MCF 10A (cell line): ENCODE data around the gene HEMGN. TPM values are rescaled to one million over a fixed set of nuclear protein-coding genes. Genes with fewer than 3 reads are reported as not detected.

ENCODE experiments used
- BruUV-seq: library from RNA; stranded (reverse); fragments of 400-500 nt; replicated peaks from 2 replicates; lab custom pipeline; 2021; lab: Mats Ljungman, UMichigan
- CTCF ChIA-PET: fragments of 300-600 bp; sonication (Branson Sonifier 250); formaldehyde crosslinking; extraction: SDS; loops from one replicate; lab custom pipeline; 2021; ENCODE audit warnings: antibody characterized with exemption, inconsistent platforms; lab: Yijun Ruan, JAX
- POLR2A ChIA-PET: fragments of 300-600, 350-650 bp; sonication (Branson Sonifier 250); formaldehyde crosslinking; extraction: SDS; loops from one replicate; lab custom pipeline; 2020; ENCODE audit warnings: antibody characterized with exemption, inconsistent platforms; lab: Yijun Ruan, JAX
- DNase-seq: peaks from one replicate; pipeline ENCODE4 v3.0.0-alpha.2; 2018; ENCODE audit not compliant: unreplicated experiment
- H3K27ac Mint-ChIP-seq: one replicate; pipeline ENCODE4 v1.8.0; 2022; ENCODE audit warnings: mild to moderate bottlenecking, low read depth, mixed read lengths; ENCODE audit not compliant: unreplicated experiment
- H3K27me3 Mint-ChIP-seq: one replicate; pipeline ENCODE4 v1.8.0; 2022; ENCODE audit warnings: mixed read lengths; ENCODE audit not compliant: insufficient read depth, unreplicated experiment
- H3K36me3 Mint-ChIP-seq: one replicate; pipeline ENCODE4 v1.8.0; 2022; ENCODE audit warnings: mild to moderate bottlenecking, moderate library complexity, mixed read lengths; ENCODE audit not compliant: insufficient read depth, unreplicated experiment
- H3K4me1 Mint-ChIP-seq: one replicate; pipeline ENCODE4 v1.8.0; 2022; ENCODE audit warnings: mixed read lengths; ENCODE audit not compliant: insufficient read depth, unreplicated experiment
- H3K4me3 Mint-ChIP-seq: one replicate; pipeline ENCODE4 v1.8.0; 2022; ENCODE audit warnings: mild to moderate bottlenecking, moderate library complexity, mixed read lengths; ENCODE audit not compliant: unreplicated experiment
- H3K9me3 Mint-ChIP-seq: one replicate; pipeline ENCODE4 v1.8.0; 2022; ENCODE audit warnings: mixed read lengths; ENCODE audit not compliant: unreplicated experiment
- CTCF ChIP-seq: fragments of 200-600 bp; IDR thresholded peaks from one replicate; pipeline ENCODE4 v1.8.0; 2022; ENCODE audit warnings: antibody characterized with exemption, mild to moderate bottlenecking; ENCODE audit not compliant: unreplicated experiment
- intact Hi-C: fragments of 100-400 bp; cut with micrococcal nuclease; formaldehyde crosslinking; loops from 2 replicates; pipeline ENCODE4 v1.14.1; 2022
- total RNA-seq: library from RNA; stranded (reverse); gene quantifications from 2 replicates; pipeline ENCODE4 v1.2.3, GENCODE V29; 2022

HEMGN gene
- total RNA-seq, 1 experiment from 2014 or later: not detected

DNA sequence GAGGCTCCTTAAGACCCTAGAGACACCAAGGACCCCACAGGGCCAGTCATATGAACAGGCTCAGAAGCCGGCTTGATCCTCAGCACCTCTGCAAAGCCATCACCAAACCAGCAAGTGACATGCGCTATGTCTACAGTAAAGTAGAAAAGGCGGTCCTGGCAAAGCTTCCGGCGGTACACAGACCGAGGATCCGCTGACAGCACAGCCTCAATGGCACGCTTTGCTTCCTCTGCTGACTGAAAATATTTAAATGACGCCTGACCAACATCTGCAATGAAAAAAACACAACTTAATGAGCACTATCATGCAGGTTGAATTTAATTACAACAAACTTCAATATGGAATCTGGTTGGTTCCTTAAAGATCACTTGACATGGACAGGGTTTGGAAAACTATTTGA is 33.2 kb downstream of the HEMGN start:
- ChIA-PET CTCF (interaction anchor here (0.6 to 0.8 kb wide), 3 partner anchors 8 to 193 kb away, joined by 3 read pairs; no protein-coding TSS in a partner anchor), POLR2A (interaction anchor here (0.5 to 1.8 kb wide), 4 partner anchors 17 to 312 kb away, joined by 3 to 6 read pairs (median 4); no protein-coding TSS in a partner anchor)
- Mint-ChIP-seq H3K4me3 (no peak overlapping the region), H3K9me3 (no peaks in the 10 kb centered on the region), H3K36me3 (peaks cover 50% of the 10 kb centered on the region), H3K27me3 (no peaks in the 10 kb centered on the region), H3K27ac (no peak overlapping the region), H3K4me1 (peaks cover 11% of the 10 kb centered on the region)
- BruUV-seq: no TSS peak
- DNase-seq: no peak
- intact Hi-C loops: loop anchor here (5.0 kb wide), 1 partner anchor 272 kb away; the partner anchor contains the start of genes NCBP1 and TSTD2
- TF ChIP-seq CTCF: no peak

DNA sequence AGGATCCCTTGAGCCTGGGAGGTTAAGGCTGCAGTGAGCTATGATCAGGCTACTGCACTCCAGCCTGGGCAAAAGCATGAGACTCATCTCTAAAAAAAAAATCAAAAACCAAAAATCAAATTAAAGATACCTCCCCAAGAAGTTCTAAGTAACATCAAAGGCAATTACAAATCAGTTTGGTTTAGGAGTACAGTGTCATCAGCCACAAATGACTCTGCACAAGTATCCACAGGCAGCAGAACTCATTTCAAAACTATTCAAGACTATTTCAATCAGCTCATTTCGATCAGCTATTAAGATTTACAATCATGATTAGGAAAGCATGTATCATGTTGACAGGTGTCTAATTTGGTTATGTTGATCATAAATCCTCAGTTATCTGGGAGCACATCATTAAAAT is 34.8 kb downstream of the HEMGN start:
- H3K9me3 Mint-ChIP-seq: no peaks in the 10 kb centered on the region
- no peaks in the 10 kb centered on the region for H3K27me3 Mint-ChIP-seq
- ChIA-PET POLR2A (interaction anchor here (0.7 to 1.0 kb wide), 4 partner anchors 14 to 222 kb away, joined by 3 to 4 read pairs (median 4); partner anchors contain the start of gene TRMO), CTCF (interaction anchor here (0.7 to 6.7 kb wide), 11 partner anchors 9 to 198 kb away, joined by 3 to 101 read pairs (median 17); partner anchors contain the start of gene TRMO)
- H3K36me3 Mint-ChIP-seq: peaks cover 41% of the 10 kb centered on the region
- no peak for TF ChIP-seq CTCF
- H3K27ac Mint-ChIP-seq: no peak overlapping the region
- no TSS peak for BruUV-seq
- H3K4me1 Mint-ChIP-seq: peaks cover 11% of the 10 kb centered on the region
- DNase-seq: no peak
- H3K4me3 Mint-ChIP-seq: no peak overlapping the region
- intact Hi-C loops: loop anchor here (5.0 kb wide), 1 partner anchor 271 kb away; the partner anchor contains the start of genes NCBP1 and TSTD2

DNA sequence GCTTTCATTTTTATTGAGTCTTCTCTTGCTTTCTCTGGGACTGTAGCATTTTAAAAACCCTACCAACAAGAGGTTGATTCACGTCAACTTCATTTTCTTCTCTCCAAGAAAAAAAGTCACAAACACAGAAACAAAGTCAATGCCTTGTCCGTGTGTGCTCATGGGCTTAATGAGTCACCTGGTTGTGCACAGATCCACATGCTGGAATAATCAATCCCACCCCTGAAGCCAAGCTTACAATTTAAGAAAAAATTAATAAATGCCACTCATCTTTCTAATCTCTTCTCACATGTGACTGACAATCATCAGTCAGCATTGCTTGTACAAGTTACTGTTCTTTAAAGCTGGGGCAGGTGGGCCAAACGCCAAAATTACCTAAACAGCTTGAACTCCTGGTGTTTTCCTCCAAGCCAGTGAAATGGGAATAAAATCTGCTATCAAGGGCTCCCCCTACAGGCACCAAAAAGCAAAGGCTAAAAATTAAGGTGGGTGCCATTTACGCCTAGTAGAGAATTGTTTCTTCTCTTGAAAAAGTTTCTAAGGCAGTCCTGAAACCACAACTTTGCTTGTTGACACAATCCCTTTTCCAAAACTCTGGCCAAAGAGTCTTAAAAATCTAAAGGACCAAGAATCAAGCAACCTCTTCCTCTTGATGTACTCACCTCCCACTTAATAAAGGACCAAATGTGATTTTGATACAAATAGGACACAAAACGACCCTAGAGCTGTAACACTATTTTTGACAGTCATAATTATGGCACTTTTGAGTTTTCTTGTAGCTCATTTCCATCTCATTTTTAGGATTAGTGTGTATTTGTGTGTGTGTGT is 37.0 kb downstream of the HEMGN start:
- POLR2A ChIA-PET: interaction anchor here (0.8 to 2.1 kb wide), 7 partner anchors 17 to 203 kb away, joined by 3 to 11 read pairs (median 5); partner anchors contain the start of genes TRMO and XPA
- CTCF ChIA-PET: interaction anchor here (0.6 to 6.7 kb wide), 55 partner anchors 9 to 404 kb away, joined by 3 to 101 read pairs (median 4); partner anchors contain the start of genes TRMO and XPA
- Mint-ChIP-seq H3K4me3 (no peak overlapping the region), H3K36me3 (peaks cover 26% of the 10 kb centered on the region), H3K4me1 (peaks cover 5% of the 10 kb centered on the region), H3K27me3 (no peaks in the 10 kb centered on the region), H3K9me3 (no peaks in the 10 kb centered on the region), H3K27ac (no peak overlapping the region)
- peak; percentile 64 for TF ChIP-seq CTCF
- BruUV-seq: no TSS peak
- DNase-seq: peak; percentile 68
- intact Hi-C loops: loop anchor here (1.0 to 5.0 kb wide), 2 partner anchors 191 to 269 kb away; partner anchors contain the start of genes NCBP1 and TSTD2
